GM18511 (cell line): ENCODE results near the gene GRK1.

ENCODE experiments used
- ATAC-seq: cut with Tn5 transposase; IDR thresholded peaks from one replicate; pipeline ENCODE4 v1.9.1; 2021; ENCODE audit warnings: mild to moderate bottlenecking, moderate library complexity; ENCODE audit not compliant: unreplicated experiment

The GRK1 gene

DNA sequence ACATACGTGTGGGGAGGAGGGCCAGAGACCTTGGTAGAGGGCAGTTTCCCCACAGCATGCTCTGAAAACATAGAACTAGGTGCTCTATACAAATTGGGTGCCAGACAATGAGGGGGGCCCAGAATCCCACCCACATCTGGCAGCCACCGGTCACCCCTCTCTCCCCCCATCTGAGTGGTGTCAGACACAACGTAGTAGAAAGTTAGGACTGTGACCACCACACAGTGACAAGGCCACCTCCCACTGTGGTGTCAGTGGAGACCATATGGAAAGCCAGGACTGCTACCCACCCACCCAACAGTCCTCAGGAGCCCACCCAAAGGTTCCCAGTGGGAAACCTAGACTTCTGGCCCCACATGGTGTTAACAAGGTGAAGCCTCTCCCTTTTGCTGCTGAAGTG is 7.0 kb upstream of the GRK1 start:
- no peak for ATAC-seq

DNA sequence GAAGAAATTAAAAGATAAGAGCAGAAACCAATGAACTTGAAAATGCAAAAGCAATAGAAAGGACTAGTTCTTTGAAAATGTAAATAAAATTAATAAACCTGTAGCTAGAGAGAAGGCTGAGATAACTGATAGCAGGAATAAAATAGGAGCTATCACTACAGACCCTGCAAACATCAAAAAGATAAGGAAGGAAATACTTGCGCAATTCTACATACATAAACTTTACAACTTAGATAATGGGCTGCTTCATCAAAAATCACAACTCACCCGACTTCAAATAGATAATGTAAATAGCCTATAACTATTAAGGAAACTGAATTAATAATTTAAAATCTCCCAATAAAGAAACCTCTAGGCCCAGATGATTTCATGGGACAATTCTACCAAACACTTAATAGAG is 5.5 kb upstream of the GRK1 start:
- ATAC-seq, result no peak

DNA sequence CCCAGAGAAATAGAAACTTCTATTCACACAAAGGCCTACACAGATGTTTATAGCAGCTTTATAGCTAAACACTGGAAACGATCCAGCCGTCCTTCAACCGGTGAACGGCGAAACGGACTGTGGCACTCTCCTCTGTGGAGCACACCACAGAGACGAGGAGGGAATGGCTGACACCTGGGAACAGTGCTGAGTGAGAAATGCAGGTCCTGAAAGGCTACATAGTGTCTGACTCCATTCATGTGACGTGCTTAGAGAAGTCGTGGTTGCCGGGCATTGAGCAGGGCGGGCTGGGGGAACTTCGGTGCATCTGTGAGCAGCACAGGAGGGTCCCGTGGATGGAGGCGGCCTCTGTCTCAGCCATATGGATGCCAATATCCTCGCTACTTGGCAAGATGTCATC is 3.1 kb upstream of the GRK1 start:
- ATAC-seq, result no peak

DNA sequence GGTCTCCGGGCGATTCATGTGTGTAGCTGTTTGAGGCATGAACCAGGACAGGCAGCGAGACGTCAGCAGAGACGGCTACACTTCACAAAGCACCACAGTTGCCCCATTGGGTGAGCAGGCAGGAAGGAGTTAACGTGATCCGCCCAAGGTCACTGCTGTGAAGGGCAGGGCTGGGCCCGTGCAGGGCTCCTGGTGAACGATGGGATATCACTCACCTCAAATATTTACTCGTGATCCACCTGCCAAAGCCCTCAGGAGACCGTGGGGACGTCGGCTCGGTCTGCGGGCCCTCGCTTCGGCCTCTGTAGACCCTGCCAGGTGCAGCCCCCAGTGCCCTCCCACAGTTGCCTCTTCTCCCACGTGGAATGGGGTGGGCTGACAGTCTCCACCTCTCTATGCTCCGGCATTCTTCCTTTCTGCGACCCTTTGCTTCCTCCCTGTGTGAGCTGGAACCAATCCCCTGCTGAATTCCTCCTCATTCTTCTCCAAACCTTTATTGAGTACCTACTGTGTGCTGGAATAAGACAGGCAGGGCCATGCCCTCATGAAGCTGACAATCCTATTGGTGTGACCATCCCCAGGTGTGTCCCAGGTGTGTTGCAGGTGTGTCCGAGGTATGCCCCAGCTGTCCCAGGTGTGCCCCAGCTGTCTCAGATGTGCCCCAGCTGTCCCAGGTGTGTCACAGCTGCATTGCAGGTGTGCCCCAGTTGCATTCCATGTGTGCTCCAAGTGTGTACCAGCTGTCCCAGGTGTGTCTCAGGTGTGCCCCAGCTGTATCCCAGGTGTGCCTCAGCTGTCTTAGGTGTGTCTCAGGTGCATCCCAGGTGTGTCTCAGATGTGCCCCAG is 2.0 kb upstream of the GRK1 start:
- no peak for ATAC-seq

DNA sequence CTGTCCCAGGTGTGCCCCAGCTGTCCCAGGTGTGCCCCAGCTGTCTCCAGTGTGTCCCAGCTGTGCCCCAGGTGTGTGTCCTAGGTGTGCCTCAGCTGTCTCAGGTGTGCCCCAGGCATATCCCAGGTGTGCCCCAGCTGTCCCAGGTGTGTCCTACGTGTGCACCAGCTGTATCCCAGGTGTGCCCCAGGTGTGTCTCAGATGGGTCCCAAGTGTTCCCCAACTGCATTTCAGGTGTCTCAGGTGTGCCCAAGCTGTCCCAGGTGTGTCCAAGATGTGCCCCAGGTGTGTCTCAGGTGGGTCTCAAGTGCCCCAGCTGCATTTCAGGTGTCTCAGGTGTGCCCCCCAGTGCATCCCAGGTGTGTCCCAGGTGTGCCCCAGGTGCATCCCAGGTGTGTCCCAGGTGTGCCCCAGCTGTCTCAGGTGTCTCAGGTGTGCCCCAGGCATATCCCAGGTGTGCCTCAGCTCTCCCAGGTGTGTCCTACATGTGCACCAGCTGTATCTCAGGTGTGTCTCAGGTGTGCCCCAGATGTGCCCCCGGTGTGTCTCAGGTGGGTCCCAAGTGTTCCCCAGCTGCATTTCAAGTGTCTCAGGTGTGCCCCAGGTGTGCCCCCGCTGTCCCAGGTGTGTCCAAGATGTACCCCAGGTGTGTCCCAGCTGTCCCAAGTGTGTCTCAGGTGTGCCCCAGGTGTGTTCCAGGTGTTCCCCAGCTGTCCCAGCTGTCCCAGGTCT is 1.3 kb upstream of the GRK1 start:
- no peak for ATAC-seq

DNA sequence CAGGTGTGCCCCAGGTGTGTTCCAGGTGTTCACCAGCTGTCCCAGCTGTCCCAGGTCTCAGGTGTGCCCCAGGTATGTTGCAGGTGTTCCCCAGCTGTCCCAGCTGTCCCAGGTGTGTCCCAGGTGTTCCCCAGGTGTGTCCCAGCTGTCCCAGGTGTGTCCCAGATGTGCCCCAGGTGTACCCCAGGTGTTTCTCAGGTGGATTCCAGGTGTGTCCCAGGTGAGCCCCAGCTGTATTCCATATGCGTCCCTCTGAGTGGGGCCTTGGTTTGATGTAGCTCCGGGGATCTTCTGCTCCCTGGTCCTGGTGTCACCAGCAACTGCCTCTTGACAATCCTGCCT is 719 bp upstream of the GRK1 start:
- ATAC-seq, result no peak

DNA sequence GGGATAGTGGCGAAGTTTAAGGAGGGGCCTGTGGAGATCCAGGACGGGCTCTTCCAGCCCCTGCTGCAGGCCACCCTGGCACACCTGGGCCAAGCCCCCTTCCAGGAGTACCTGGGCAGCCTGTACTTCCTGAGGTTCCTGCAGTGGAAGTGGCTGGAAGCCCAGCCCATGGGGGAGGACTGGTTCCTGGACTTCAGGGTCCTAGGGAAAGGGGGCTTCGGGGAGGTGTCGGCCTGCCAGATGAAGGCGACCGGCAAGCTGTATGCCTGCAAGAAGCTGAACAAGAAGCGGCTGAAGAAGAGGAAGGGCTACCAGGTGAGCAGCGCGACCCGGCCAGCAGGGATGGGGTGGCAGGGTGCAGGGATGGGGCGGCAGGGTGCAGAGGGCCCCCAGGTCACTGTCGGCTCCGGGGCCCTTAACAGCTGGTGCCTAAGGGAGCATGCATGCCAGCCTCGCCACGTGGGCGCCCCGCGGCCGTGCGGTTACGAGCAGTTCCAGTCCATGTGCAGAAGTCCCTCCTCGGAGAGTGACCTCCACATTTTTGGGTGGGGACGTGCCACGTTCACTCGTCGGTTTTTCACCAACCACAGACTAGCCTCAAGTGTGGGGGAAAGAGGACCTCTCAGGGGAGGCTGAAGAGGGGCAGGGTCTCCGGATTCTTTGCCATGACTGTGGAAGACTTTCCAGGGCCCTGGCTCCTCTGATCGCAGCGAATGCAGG is 912 bp downstream of the GRK1 start:
- no peak for ATAC-seq

DNA sequence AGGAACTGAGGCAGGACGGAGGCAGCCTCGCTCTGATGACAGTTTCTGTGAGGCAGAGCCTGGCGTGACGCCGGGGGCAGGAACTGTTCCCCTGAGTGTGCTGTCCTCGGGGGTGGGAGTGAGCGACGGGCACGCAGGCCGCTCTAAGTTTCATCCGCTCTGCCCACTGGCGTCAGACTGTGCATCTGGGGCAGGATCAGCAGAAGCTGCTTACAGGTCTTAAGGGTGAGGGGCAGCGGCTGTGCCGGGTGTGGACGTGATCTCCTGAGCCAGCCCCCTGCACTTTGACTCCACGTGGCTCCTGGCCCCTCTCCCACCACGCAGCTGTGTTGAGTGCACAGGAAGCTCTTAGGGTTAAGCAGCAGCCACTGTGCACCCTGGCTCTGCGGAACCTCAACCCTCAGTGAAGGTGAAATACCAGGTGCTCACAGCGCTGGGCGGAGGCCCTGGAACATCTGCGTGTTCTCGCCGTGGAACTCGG is 1.5 kb downstream of the GRK1 start:
- no peak for ATAC-seq

DNA sequence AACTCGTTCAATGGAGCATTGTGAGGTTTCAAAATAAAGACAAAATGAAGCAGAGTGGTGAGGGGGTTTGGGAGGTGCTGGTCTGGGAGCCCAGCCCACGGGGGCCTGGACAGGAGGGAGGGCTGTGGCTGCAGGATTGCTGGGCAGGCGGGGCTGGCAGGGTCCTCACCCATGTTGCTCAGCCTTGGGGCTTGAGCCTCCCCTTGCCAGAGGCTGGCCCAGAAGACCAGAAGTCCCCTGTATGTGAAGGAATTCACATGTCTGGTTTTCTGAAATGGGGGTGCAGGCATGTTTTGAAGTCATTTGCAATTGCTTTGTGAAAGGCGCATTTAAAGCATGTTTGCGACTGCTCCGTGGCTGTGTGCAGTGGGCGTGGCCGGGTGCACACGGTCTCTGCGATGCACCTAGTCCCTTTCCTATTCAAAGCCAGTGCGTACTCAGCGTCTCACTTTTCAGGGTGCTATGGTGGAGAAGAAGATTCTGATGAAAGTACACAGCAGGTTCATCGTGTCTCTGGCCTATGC is 2.3 kb downstream of the GRK1 start:
- no peak for ATAC-seq

DNA sequence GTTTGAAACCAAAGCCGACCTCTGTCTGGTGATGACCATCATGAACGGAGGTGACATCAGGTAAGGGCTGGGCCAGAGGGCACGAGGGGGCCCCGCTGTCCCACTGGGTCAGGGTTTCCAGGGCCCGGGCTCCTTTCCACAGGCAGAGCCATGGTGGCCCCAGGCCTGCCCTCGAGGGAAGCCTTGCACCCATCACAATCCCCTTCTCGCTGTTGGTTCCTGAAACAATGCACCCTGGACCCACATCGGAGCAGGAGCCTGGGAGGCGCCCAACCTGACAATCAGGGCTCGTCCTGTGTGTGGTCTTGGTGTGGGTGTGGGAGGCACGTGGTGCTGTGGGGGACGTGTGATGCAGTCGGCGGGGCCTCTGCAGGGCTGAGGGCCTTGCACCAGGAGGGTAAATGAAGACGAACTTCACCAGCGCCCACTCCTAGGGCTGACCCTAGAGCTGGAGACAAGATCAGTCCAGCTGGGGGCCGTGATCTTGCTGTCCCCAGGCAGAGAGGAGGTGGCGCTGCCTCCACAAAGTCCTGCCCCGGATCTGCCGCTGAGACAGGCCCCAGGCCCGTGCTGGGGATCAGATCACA is 2.8 kb downstream of the GRK1 start:
- ATAC-seq, result no peak

DNA sequence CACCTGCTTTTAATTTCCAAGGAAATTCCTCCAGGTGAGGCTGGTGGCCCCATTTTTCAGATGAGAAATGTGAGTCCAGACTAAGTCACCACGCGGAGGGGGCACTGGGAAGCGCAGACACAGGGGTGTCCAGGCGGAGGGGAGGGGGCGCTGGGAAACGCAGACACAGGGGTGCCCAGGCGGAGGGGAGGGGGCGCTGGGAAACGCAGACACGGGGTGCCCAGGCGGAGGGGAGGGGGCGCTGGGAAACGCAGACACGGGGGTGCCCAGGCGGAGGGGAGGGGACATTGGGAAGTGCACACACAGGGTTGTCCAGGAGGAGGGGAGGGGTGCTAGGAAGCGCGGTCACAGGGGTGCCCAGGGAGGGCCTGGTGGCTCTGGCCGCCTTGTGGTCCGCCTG is 3.5 kb downstream of the GRK1 start:
- no peak for ATAC-seq

DNA sequence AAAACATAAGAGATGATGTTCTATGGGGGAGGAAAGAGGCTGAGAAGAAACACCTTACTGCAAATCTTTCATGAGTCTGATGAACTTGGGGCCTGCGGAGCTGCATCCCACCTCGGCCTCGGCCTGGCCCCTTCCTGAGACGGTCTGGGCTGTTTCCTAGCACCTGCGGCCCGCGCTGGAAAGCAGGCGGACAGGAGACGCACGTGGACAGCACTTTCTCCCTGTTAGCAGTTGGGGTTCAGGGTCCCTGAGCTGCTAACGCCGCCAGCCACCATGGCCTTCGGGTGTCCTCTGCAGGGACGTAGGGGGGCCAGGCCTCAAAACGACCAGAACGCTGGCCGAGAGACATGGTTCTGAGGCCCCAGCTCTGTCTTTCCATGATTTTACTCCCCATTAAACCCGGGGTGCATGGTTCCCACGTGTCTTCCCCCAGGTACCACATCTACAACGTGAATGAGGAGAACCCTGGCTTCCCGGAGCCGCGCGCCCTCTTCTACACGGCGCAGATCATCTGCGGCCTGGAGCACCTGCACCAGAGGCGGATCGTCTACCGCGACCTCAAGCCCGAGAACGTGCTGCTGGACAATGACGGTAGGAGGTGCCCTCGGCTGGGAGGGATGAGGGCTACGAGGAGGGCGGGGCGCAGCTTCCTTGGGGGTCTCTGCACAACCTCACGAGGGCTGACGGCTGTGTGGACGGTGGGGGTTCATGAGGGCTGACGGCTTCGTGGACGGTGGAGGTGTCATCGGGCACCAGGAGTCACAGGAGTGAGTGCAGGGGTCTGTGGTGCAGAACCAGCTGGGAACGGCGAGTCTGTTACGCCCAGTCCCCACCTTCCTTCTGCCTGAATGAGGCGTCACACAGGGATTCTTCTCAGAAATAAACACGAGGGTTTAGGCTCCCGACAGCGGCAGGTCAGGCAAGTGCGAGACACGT is 4.3 kb downstream of the GRK1 start:
- no peak for ATAC-seq

DNA sequence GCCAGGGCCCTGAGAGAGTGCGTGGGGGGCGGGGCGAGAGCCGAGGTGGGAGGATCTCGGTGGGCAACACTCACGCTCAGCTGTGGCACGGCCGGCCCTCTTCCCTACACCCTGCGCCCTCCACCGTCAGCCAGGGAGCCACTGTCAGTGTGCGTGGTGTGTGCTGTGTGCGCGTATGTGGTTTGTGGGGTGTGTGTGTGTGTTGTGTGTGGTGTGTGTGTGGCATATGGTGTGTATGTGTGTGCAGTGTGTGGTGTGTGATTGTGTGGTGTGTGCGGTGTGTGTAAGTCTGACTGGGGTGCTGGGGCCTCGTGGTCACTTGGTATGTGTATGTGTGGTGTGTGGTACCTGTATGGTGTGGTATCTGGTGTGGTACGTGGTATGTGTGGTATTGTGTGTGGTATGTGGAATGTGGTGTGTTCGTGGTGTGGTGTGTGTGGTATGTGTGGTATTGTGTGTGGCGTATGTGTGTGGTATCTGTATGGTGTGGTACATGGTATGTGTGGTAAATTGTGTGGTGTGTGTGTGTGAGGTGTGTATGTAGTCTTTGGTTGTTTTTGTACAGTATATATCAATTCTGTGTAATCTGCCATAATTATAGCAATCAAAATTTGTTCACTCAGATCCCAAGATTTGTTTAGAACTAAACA is 5.1 kb downstream of the GRK1 start:
- ATAC-seq, result no peak

DNA sequence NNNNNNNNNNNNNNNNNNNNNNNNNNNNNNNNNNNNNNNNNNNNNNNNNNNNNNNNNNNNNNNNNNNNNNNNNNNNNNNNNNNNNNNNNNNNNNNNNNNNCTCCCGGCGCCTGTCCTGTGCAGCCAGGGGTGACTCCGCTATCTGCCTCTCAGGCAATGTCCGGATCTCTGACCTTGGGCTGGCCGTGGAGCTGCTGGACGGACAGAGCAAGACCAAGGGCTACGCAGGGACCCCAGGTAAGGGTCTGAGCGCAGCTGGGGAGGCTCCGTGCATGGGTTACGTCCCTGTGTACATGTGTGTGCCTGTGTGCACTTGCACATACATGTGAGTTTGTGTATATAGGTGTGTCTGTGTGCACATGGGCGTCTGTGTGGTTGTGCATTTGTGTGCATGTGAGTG is 55.9 kb downstream of the GRK1 start:
- ATAC-seq, result no peak

DNA sequence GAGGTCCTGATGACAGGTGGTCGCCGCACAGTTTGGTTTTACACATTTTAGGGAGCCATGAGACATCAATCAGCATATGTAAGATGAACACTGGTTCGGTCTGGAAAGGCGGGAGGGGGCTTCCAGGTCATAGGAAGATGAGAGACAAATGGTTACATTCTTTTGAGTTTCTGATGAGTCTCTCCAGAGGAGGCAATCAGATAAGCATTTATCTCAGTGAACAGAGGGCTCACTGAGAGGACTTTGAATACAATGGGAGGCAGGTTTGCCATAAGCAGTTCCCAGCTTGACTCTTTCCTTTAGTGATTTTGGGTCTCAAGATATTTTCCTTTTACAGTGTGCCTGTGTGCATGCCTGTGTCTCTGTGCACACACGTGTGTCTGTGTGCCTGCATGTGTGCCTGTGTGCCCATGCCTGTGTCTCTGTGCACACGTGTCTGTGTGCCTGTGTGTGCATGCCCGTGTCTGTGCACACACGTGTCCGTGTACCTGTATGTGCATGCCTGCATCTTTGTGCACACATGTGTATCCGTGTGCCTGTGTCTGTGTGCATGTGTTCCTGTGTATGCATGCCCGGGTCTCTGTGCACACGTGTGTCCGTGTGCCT is 56.5 kb downstream of the GRK1 start:
- no peak for ATAC-seq

DNA sequence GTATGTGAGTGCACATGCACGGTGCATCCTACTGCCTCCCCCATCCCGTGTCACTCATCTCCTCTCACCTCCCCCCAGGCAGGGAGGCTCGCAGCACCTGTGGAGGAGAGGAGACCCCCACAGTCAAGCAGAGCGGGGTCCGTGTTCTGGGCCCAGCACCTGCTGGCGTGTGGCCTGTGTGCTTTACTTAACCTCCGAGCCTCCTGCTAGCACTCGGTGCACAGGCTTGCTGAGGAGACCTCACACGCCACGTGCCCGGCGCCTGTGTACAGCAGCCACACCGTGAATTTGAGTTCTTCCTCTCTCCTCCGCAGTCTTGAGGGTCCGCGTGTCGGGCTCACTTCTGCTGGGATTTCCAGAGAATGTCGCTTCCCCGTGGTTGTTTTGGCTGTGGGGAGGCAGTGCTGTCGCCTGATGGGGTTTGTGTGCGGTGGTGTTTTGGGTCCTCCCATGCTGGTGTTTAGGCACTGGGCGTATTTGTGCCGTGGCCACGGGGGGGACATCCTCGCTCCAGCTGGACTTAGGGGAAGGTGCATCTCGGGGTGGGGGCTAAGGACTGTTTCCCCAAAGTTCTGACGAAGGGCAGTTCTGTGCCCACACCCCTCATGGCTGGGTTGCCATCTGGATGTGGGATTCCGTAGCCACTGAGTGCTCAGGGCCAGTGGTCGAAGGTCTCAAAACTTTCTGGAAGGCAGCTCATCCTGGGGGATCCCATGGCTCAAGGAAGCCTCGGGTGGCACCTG is 57.2 kb downstream of the GRK1 start:
- ATAC-seq, result no peak

DNA sequence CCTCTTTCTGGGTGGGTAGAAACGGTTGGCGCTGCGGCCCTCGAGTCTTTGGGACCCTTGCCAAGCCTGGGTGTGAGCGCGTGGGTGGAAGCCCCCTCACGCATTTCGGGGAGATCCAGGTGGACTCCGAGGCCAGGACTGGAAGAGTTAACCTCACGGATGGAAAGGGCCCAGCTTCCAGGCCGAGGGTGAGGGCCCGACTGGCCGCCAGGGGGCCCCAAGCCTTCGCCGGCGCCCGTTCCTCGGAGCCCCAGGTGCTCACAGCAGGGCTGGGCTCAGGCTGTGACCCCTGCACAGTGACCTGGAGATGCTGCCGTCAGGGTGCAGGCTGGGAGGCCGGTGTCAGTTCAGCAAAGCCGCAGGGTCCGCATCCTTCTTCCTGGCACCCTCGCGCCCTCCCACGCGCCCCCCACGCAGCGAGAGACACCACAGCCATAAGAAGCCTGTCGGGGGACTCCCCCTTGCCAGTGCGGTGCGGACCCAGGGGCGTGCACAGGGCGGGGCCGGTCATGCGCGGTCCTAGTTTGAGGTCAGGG is 57.8 kb downstream of the GRK1 start:
- peak; percentile 96 for ATAC-seq
